ENCODE results near the gene ASB2.
A peak's percentile ranks its signal among the peaks of the same experiment; 100 is the strongest.

The ASB2 gene

DNA sequence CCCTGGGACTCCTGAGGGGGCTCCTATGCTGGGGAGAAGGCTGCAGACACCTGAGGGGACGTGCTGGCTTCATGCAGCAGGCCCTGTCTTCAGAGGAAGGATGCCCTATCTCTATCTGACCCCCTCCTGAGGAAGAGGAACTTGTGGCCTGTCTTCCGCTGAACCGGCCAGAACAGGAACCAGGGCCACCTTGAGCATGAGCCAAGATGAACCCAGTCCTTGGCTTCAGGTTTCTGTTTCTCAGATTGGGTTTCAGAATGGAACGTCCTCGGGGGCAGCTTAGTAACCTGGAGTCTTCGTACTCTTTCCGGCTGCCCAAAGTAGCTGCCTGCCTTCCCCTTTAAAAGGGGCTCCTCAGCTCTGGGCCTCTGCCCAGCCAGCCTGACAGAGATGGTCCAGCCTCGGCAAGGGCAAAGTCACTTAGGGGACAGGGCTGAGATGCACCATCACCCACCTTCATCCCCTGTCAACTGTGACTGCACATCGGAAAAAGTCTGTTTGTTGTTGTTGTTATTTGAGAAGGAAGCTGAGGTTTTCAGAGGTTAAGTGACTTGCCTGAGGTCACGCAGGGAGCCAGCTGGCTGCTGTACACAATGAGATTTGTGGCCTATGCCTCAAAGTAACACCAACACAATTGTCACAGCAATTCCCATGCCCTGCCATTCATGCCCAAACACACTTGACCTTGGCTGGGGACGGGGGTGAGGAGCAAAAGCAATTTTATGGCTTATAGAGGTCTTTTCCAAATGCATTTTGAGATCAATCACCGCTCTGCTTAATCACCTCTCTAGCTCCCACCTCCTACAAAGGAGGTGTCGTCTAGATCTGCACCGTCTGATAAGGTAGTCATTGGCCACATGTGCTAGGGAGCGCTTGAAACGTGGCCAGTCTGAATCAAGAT, 13.4 kb downstream of the ASB2 start:
- no peaks in the 10 kb centered on the region for H3K36me3 ChIP-seq (ENCODE audit: control insufficient read depth in 2 of 2, insufficient read depth in 1 of 2, low read length in 2 of 2)
- no peak overlapping the region for H3K4me3 ChIP-seq (ENCODE audit: low read depth, low read length)
- H3K4me1 ChIP-seq (ENCODE audit: control insufficient read depth, insufficient read depth, low read length), result peaks cover 10% of the 10 kb centered on the region
- ChIA-PET CTCF (interaction anchor here (1.0 to 2.5 kb wide), 3 partner anchors 8 to 23 kb away, joined by 3 to 25 read pairs (median 5); no protein-coding TSS in a partner anchor), POLR2A (no interaction called here)
- H3K9me3 ChIP-seq (ENCODE audit: control insufficient read depth, insufficient read depth, low read depth, low read length), result no peaks in the 10 kb centered on the region
- H3K27ac ChIP-seq (ENCODE audit: extremely low read depth, low read depth, low read length), result no peak overlapping the region
- TF ChIP-seq ZNF114 (tag by site-specific recombination; IDR thresholded peaks at IDR 0.05) (no peak), ZXDB (tag by site-specific recombination; IDR thresholded peaks at IDR 0.05) (peak; percentile 61), ZNF529 (tag by site-specific recombination; IDR thresholded peaks at IDR 0.05; ENCODE audit: insufficient replicate concordance) (no peak), GFI1B (tag by site-specific recombination; IDR thresholded peaks at IDR 0.05) (peak; percentile 72), SP3 (tag by site-specific recombination; IDR thresholded peaks at IDR 0.05) (no peak), ZNF623 (tag by site-specific recombination; IDR thresholded peaks at IDR 0.05) (no peak), ZNF571 (tag by site-specific recombination; IDR thresholded peaks at IDR 0.05) (no peak), ZNF423 (tag by site-specific recombination; IDR thresholded peaks at IDR 0.05) (no peak), SP7 (tag by site-specific recombination; IDR thresholded peaks at IDR 0.05) (peak; percentile 85), ZNF561 (tag by site-specific recombination; IDR thresholded peaks at IDR 0.05; ENCODE audit: borderline replicate concordance) (0 out of 2 replicates have a peak, but pooled peaks have one; percentile 34), KLF8 (tag by site-specific recombination; IDR thresholded peaks at IDR 0.05) (peak; percentile 55; the same call in 1 of the 2 replicates), ZNF843 (tag by site-specific recombination; IDR thresholded peaks at IDR 0.05) (peak; percentile 85), ZBTB48 (tag by site-specific recombination; IDR thresholded peaks at IDR 0.05) (no peak; the same call in 1 of the 2 replicates), ZNF785 (tag by site-specific recombination; IDR thresholded peaks at IDR 0.05) (no peak), ZNF140 (tag by site-specific recombination; IDR thresholded peaks at IDR 0.05) (no peak), BCL11A (tag by site-specific recombination; IDR thresholded peaks at IDR 0.05; ENCODE audit: low read depth) (0 out of 2 replicates have a peak, but pooled peaks have one; percentile 63), ZNF701 (tag by site-specific recombination; IDR thresholded peaks at IDR 0.05) (no peak), ZNF335 (tag by site-specific recombination; conservative IDR thresholded peaks at IDR 0.05) (peak; percentile 53; the same call in 1 of the 2 replicates), OVOL3 (tag by site-specific recombination; IDR thresholded peaks at IDR 0.05) (no peak)
- TF ChIP-seq, protein P1, sequence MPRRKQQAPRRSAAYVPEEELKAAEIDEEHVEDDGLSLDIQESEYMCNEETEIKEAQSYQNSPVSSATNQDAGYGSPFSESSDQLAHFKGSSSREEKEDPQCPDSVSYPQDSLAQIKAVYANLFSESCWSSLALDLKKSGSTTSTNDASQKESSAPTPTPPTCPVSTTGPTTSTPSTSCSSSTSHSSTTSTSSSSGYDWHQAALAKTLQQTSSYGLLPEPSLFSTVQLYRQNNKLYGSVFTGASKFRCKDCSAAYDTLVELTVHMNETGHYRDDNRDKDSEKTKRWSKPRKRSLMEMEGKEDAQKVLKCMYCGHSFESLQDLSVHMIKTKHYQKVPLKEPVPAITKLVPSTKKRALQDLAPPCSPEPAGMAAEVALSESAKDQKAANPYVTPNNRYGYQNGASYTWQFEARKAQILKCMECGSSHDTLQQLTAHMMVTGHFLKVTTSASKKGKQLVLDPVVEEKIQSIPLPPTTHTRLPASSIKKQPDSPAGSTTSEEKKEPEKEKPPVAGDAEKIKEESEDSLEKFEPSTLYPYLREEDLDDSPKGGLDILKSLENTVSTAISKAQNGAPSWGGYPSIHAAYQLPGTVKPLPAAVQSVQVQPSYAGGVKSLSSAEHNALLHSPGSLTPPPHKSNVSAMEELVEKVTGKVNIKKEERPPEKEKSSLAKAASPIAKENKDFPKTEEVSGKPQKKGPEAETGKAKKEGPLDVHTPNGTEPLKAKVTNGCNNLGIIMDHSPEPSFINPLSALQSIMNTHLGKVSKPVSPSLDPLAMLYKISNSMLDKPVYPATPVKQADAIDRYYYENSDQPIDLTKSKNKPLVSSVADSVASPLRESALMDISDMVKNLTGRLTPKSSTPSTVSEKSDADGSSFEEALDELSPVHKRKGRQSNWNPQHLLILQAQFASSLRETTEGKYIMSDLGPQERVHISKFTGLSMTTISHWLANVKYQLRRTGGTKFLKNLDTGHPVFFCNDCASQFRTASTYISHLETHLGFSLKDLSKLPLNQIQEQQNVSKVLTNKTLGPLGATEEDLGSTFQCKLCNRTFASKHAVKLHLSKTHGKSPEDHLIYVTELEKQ (tag by site-specific recombination; IDR thresholded peaks at IDR 0.05; ENCODE audit: borderline replicate concordance), result peak; percentile 69; the same call in 1 of the 2 replicates
- TF ChIP-seq, protein P2, sequence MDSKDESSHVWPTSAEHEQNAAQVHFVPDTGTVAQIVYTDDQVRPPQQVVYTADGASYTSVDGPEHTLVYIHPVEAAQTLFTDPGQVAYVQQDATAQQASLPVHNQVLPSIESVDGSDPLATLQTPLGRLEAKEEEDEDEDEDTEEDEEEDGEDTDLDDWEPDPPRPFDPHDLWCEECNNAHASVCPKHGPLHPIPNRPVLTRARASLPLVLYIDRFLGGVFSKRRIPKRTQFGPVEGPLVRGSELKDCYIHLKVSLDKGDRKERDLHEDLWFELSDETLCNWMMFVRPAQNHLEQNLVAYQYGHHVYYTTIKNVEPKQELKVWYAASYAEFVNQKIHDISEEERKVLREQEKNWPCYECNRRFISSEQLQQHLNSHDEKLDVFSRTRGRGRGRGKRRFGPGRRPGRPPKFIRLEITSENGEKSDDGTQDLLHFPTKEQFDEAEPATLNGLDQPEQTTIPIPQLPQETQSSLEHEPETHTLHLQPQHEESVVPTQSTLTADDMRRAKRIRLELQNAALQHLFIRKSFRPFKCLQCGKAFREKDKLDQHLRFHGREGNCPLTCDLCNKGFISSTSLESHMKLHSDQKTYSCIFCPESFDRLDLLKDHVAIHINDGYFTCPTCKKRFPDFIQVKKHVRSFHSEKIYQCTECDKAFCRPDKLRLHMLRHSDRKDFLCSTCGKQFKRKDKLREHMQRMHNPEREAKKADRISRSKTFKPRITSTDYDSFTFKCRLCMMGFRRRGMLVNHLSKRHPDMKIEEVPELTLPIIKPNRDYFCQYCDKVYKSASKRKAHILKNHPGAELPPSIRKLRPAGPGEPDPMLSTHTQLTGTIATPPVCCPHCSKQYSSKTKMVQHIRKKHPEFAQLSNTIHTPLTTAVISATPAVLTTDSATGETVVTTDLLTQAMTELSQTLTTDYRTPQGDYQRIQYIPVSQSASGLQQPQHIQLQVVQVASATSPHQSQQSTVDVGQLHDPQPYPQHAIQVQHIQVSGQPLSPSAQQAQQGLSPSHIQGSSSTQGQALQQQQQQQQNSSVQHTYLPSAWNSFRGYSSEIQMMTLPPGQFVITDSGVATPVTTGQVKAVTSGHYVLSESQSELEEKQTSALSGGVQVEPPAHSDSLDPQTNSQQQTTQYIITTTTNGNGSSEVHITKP (tag by site-specific recombination; IDR thresholded peaks at IDR 0.05), result no peak; the same call in 1 of the 2 replicates
- TF ChIP-seq, protein P3, sequence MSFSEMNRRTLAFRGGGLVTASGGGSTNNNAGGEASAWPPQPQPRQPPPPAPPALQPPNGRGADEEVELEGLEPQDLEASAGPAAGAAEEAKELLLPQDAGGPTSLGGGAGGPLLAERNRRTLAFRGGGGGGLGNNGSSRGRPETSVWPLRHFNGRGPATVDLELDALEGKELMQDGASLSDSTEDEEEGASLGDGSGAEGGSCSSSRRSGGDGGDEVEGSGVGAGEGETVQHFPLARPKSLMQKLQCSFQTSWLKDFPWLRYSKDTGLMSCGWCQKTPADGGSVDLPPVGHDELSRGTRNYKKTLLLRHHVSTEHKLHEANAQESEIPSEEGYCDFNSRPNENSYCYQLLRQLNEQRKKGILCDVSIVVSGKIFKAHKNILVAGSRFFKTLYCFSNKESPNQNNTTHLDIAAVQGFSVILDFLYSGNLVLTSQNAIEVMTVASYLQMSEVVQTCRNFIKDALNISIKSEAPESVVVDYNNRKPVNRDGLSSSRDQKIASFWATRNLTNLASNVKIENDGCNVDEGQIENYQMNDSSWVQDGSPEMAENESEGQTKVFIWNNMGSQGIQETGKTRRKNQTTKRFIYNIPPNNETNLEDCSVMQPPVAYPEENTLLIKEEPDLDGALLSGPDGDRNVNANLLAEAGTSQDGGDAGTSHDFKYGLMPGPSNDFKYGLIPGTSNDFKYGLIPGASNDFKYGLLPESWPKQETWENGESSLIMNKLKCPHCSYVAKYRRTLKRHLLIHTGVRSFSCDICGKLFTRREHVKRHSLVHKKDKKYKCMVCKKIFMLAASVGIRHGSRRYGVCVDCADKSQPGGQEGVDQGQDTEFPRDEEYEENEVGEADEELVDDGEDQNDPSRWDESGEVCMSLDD (tag by site-specific recombination; IDR thresholded peaks at IDR 0.05), result no peak
- TF ChIP-seq, protein P4, sequence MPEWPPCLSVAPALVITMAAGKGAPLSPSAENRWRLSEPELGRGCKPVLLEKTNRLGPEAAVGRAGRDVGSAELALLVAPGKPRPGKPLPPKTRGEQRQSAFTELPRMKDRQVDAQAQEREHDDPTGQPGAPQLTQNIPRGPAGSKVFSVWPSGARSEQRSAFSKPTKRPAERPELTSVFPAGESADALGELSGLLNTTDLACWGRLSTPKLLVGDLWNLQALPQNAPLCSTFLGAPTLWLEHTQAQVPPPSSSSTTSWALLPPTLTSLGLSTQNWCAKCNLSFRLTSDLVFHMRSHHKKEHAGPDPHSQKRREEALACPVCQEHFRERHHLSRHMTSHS (tag by site-specific recombination; IDR thresholded peaks at IDR 0.05), result 0 out of 2 replicates have a peak, but pooled peaks have one; percentile 63
- TF ChIP-seq, protein P5, sequence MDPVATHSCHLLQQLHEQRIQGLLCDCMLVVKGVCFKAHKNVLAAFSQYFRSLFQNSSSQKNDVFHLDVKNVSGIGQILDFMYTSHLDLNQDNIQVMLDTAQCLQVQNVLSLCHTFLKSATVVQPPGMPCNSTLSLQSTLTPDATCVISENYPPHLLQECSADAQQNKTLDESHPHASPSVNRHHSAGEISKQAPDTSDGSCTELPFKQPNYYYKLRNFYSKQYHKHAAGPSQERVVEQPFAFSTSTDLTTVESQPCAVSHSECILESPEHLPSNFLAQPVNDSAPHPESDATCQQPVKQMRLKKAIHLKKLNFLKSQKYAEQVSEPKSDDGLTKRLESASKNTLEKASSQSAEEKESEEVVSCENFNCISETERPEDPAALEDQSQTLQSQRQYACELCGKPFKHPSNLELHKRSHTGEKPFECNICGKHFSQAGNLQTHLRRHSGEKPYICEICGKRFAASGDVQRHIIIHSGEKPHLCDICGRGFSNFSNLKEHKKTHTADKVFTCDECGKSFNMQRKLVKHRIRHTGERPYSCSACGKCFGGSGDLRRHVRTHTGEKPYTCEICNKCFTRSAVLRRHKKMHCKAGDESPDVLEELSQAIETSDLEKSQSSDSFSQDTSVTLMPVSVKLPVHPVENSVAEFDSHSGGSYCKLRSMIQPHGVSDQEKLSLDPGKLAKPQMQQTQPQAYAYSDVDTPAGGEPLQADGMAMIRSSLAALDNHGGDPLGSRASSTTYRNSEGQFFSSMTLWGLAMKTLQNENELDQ (tag by site-specific recombination; IDR thresholded peaks at IDR 0.05; ENCODE audit: low read depth), result no peak

All from HEK293 (cell line).